ENCODE results near the gene MTHFR.

MTHFR gene

DNA sequence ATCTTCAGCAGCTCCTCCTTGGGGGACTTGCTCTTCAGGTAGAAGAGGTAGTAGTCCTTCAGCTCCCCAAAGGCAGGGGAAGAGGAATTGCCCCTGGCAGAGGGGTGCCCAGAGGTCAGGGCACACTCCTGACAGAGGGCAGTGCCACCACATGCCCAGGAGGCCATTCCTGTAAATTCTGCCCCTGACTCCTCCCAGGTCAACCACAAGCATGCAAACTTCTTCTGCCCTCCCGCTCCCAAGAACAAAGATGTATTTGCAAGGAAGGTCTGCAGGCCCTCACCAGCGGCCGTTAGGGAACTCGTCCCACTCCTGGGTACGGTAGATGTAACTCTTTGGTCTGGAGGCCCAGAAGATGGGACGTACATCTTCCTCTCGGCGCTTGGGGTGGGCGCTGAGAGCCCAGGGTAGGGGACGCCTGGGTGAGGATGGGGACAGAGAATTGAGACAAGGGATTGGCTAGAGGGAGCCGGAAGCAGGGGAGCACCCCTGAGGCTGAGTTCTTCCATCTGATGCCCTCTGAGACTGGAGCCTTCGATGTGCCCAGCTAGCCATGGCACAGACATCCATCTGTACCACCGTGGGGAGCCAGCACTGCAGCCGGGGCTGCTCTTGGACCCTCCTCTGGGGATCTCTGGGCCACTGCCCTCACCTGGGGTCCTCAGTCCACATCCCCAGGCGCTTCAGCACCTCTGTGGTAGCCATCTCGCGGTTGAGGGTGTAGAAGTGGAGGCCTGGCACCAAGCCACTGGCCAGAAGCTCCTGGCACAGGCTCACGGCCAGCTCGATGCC, 11.1 kb downstream of the MTHFR start (continued):
- TF ChIP-seq, protein P1, sequence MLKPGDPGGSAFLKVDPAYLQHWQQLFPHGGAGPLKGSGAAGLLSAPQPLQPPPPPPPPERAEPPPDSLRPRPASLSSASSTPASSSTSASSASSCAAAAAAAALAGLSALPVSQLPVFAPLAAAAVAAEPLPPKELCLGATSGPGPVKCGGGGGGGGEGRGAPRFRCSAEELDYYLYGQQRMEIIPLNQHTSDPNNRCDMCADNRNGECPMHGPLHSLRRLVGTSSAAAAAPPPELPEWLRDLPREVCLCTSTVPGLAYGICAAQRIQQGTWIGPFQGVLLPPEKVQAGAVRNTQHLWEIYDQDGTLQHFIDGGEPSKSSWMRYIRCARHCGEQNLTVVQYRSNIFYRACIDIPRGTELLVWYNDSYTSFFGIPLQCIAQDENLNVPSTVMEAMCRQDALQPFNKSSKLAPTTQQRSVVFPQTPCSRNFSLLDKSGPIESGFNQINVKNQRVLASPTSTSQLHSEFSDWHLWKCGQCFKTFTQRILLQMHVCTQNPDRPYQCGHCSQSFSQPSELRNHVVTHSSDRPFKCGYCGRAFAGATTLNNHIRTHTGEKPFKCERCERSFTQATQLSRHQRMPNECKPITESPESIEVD (tag by site-specific recombination; IDR thresholded peaks at IDR 0.05), result no peak
- TF ChIP-seq MEIS1 (CRISPR knock-in tag; IDR thresholded peaks at IDR 0.05; ENCODE audit: borderline replicate concordance) (no peak), ZNF175 (tag by site-specific recombination; IDR thresholded peaks at IDR 0.05) (no peak), BCL11A (tag by site-specific recombination; IDR thresholded peaks at IDR 0.05; ENCODE audit: low read depth) (no peak)
- TF ChIP-seq, protein P2, sequence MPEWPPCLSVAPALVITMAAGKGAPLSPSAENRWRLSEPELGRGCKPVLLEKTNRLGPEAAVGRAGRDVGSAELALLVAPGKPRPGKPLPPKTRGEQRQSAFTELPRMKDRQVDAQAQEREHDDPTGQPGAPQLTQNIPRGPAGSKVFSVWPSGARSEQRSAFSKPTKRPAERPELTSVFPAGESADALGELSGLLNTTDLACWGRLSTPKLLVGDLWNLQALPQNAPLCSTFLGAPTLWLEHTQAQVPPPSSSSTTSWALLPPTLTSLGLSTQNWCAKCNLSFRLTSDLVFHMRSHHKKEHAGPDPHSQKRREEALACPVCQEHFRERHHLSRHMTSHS (tag by site-specific recombination; IDR thresholded peaks at IDR 0.05), result no peak

DNA sequence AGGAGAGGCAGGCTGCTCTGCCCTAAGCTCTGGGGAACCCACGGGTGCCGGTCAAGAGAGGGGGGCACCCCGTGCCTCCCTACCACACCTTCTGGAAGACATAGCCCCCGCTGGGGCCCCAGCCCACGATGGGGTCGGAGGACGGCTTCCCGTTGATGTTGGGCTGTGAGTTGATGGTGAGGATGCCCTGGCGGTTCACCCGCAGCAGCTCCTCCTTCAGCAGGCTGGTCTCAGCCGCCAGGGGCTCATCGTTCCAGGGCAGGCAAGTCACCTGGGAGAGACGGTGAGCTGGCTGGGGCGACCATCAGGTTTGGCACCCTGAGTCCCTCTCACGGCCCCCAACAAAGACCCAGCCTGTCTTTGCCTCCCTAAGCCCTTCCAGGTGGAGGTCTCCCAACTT, 11.9 kb downstream of the MTHFR start:
- CTCF ChIA-PET, result interaction anchor here (0.6 to 1.3 kb wide), 2 partner anchors 9 to 140 kb away, joined by 3 to 5 read pairs; no protein-coding TSS in a partner anchor
- TF ChIP-seq SP3 (tag by site-specific recombination; IDR thresholded peaks at IDR 0.05), result no peak
- Histone ChIP-seq H3K4me3 (ENCODE audit: low read depth, low read length) (no peak overlapping the region), H3K36me3 (ENCODE audit: control insufficient read depth in 2 of 2, insufficient read depth in 1 of 2, low read length in 2 of 2) (peaks cover 0 to 70% of the 10 kb centered on the region in 2 experiments; a peak in 1 of 3 replicates), H3K9me3 (ENCODE audit: control insufficient read depth, insufficient read depth, low read depth, low read length) (no peaks in the 10 kb centered on the region), H3K27ac (ENCODE audit: extremely low read depth, low read depth, low read length) (no peak overlapping the region), H3K4me1 (ENCODE audit: control insufficient read depth, insufficient read depth, low read length) (no peaks in the 10 kb centered on the region)
- POLR2A ChIA-PET, result interaction anchor here (1.4 kb wide), 1 partner anchor 9 kb away, joined by 6 read pairs; no protein-coding TSS in a partner anchor

DNA sequence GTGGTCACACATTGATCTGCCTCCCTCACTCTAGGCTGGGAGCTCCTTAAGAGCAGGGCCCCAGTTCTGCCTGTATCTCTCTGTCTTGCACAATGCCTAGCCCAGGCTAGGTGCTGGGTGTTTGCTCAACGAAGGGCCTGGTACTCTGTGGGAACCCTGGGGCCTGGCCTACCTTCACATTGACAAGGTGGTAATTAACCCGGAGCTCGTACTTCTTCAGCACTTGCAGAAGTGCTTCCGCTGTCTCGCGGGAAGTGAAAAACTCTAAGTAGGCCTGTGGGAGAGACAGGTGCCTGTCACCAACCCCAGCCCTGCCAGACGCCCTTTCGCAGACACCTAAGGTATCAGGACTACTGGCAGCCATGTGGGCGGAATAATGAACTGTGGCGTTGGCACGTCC, 13.7 kb downstream of the MTHFR start:
- Histone ChIP-seq H3K36me3 (ENCODE audit: control insufficient read depth in 2 of 2, insufficient read depth in 1 of 2, low read length in 2 of 2) (peaks cover 0 to 63% of the 10 kb centered on the region in 2 experiments; a peak in 1 of 3 replicates), H3K4me1 (ENCODE audit: control insufficient read depth, insufficient read depth, low read length) (no peaks in the 10 kb centered on the region), H3K4me3 (ENCODE audit: low read depth, low read length) (no peak overlapping the region), H3K9me3 (ENCODE audit: control insufficient read depth, insufficient read depth, low read depth, low read length) (no peaks in the 10 kb centered on the region), H3K27ac (ENCODE audit: extremely low read depth, low read depth, low read length) (no peak overlapping the region)
- POLR2A ChIA-PET, result interaction anchor here (1.2 to 1.3 kb wide), 2 partner anchors 11 to 14 kb away, joined by 4 to 5 read pairs; partner anchors contain the start of genes CLCN6 and MTHFR
- no peak for TF ChIP-seq YY1 (tag by site-specific recombination; IDR thresholded peaks at IDR 0.05)
- TF ChIP-seq ZNF202 (tag by site-specific recombination; IDR thresholded peaks at IDR 0.05; ENCODE audit: borderline replicate concordance), result no peak
- TF ChIP-seq, protein P3, sequence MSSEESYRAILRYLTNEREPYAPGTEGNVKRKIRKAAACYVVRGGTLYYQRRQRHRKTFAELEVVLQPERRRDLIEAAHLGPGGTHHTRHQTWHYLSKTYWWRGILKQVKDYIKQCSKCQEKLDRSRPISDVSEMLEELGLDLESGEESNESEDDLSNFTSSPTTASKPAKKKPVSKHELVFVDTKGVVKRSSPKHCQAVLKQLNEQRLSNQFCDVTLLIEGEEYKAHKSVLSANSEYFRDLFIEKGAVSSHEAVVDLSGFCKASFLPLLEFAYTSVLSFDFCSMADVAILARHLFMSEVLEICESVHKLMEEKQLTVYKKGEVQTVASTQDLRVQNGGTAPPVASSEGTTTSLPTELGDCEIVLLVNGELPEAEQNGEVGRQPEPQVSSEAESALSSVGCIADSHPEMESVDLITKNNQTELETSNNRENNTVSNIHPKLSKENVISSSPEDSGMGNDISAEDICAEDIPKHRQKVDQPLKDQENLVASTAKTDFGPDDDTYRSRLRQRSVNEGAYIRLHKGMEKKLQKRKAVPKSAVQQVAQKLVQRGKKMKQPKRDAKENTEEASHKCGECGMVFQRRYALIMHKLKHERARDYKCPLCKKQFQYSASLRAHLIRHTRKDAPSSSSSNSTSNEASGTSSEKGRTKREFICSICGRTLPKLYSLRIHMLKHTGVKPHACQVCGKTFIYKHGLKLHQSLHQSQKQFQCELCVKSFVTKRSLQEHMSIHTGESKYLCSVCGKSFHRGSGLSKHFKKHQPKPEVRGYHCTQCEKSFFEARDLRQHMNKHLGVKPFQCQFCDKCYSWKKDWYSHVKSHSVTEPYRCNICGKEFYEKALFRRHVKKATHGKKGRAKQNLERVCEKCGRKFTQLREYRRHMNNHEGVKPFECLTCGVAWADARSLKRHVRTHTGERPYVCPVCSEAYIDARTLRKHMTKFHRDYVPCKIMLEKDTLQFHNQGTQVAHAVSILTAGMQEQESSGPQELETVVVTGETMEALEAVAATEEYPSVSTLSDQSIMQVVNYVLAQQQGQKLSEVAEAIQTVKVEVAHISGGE (tag by site-specific recombination; conservative IDR thresholded peaks at IDR 0.05; ENCODE audit: low read depth), result no peak
- no peak for TF ChIP-seq ZNF132 (tag by site-specific recombination; IDR thresholded peaks at IDR 0.05; ENCODE audit: borderline replicate concordance)
- TF ChIP-seq, protein P4, sequence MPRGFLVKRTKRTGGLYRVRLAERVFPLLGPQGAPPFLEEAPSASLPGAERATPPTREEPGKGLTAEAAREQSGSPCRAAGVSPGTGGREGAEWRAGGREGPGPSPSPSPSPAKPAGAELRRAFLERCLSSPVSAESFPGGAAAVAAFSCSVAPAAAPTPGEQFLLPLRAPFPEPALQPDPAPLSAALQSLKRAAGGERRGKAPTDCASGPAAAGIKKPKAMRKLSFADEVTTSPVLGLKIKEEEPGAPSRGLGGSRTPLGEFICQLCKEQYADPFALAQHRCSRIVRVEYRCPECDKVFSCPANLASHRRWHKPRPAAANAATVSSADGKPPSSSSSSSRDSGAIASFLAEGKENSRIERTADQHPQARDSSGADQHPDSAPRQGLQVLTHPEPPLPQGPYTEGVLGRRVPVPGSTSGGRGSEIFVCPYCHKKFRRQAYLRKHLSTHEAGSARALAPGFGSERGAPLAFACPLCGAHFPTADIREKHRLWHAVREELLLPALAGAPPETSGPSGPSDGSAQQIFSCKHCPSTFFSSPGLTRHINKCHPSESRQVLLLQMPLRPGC (tag by site-specific recombination; IDR thresholded peaks at IDR 0.05), result no peak
- TF ChIP-seq, protein P2 (tag by site-specific recombination; IDR thresholded peaks at IDR 0.05), result no peak
- no peak for TF ChIP-seq ZNF404 (tag by site-specific recombination; IDR thresholded peaks at IDR 0.05)
- no peak for TF ChIP-seq ZNF175 (tag by site-specific recombination; IDR thresholded peaks at IDR 0.05)
- TF ChIP-seq ZBTB7A (tag by site-specific recombination; IDR thresholded peaks at IDR 0.05; ENCODE audit: low read depth), result no peak
- TF ChIP-seq KLF8 (tag by site-specific recombination; IDR thresholded peaks at IDR 0.05), result no peak
- TF ChIP-seq, protein P5, sequence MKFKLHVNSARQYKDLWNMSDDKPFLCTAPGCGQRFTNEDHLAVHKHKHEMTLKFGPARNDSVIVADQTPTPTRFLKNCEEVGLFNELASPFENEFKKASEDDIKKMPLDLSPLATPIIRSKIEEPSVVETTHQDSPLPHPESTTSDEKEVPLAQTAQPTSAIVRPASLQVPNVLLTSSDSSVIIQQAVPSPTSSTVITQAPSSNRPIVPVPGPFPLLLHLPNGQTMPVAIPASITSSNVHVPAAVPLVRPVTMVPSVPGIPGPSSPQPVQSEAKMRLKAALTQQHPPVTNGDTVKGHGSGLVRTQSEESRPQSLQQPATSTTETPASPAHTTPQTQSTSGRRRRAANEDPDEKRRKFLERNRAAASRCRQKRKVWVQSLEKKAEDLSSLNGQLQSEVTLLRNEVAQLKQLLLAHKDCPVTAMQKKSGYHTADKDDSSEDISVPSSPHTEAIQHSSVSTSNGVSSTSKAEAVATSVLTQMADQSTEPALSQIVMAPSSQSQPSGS (tag by site-specific recombination; IDR thresholded peaks at IDR 0.05; ENCODE audit: low read depth), result no peak
- CTCF ChIA-PET, result no interaction called here

Data from HEK293 (cell line).